ENCODE data around the gene RHOV. TPM values are rescaled to one million over a fixed set of nuclear protein-coding genes. Genes with fewer than 3 reads are reported as not detected.
A peak's percentile ranks its signal among the peaks of the same experiment; 100 is the strongest.

The RHOV gene
- total and polyA plus RNA-seq, 2 of the 4 experiments (the other 2 are of a cell fraction), result 0.10 TPM; not detected in 1

DNA sequence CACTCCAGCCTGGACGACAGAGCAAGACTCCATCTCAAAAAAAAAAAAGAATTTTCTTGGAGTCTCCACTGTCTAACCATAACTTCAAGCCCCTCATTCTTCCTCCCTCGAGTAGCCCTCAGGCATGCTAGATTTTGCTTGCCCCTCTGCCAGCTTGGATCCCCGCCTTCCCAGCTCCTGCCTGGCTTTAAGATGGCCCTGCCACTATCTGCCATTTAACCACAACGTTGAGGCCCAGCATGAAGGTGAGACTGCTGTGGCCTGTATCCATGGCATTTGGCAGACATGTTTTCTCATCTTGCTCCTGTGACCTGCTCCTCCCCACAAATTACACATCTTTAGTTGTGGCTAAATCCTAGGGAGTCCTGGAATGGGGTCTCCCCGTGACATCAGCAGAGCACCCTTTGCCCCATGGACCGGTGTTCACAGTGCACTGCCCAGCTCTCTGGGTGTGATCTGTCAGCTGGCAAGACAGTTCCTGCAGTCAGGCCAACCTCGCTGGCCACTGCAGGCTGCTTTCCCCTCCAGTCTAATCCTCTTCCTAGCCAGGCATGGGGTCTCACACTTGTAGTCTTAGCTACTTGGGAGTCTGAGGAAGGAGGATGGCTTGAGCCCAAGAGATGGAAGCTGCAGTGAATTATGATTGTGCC is 30.6 kb upstream of the RHOV start (continued):
- no peak for TF ChIP-seq SMC3 (IDR thresholded peaks at IDR 0.05; ENCODE audit: low read depth, low read length)

DNA sequence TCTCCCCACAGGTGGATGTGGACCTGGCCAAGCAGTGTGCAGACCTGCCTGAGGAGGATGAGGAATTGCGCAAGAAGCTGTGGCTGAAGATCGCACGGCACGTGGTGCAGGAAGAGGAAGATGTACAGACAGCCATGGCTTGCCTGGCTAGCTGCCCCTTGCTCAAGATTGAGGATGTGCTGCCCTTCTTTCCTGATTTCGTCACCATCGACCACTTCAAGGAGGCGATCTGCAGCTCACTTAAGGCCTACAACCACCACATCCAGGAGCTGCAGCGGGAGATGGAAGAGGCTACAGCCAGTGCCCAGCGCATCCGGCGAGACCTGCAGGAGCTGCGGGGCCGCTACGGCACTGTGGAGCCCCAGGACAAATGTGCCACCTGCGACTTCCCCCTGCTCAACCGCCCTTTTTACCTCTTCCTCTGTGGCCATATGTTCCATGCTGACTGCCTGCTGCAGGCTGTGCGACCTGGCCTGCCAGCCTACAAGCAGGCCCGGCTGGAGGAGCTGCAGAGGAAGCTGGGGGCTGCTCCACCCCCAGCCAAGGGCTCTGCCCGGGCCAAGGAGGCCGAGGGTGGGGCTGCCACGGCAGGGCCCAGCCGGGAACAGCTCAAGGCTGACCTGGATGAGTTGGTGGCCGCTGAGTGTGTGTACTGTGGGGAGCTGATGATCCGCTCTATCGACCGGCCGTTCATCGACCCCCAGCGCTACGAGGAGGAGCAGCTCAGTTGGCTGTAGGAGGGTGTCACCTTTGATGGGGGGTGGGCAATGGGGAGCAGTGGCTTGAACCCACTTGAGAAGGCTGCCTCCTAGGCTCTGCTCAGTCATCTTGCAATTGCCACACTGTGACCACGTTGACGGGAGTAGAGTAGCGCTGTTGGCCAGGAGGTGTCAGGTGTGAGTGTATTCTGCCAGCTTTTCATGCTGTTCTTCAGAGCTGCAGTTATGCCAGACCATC is 28.8 kb upstream of the RHOV start:
- Histone ChIP-seq H3K9ac (ENCODE audit: low read depth, low read length) (no peak overlapping the region), H3K18ac (ENCODE audit: low read depth, low read length) (no peak overlapping the region), H3K9me3 (ENCODE audit: control insufficient read depth, insufficient read depth, low read length) (no peaks in the 10 kb centered on the region), H3K79me1 (ENCODE audit: low read depth in 1 of 2, low read length in 2 of 2) (peaks cover 5 to 51% of the 10 kb centered on the region in 2 experiments; a peak in 3 of 4 replicates), H2BK15ac (ENCODE audit: low read depth, low read length) (no peak overlapping the region), H4K20me1 (ENCODE audit: insufficient read depth, low read length) (peaks cover 35% of the 10 kb centered on the region), H4K8ac (ENCODE audit: low read depth in 2 of 2, low read length in 2 of 2) (no peak overlapping the region), H3K27ac (ENCODE audit: insufficient read depth, low read length) (no peak overlapping the region), H2BK5ac (ENCODE audit: low read depth, low read length, poor library complexity, severe bottlenecking) (no peak overlapping the region), H2BK20ac (ENCODE audit: low read depth, low read length) (no peak overlapping the region), H3K14ac (replicated peaks; ENCODE audit: low read depth, low read length) (no peak overlapping the region), H3K4me3 (ENCODE audit: insufficient read depth, low read depth, low read length) (no peak overlapping the region), H3K36me3 (ENCODE audit: control insufficient read depth, insufficient read depth, low read length) (peaks cover 52% of the 10 kb centered on the region), H3K4me2 (ENCODE audit: low read depth, low read length) (no peak overlapping the region), H4K5ac (ENCODE audit: low read depth, low read length) (no peak overlapping the region), H3K23ac (ENCODE audit: low read depth, low read length) (no peak overlapping the region), H3K27me3 (ENCODE audit: control insufficient read depth, insufficient read depth, low read length) (no peaks in the 10 kb centered on the region), H2AK9ac (replicated peaks; ENCODE audit: low read depth, low read length, poor library complexity) (peak overlapping the region; percentile 34), H2AFZ (replicated peaks; ENCODE audit: low read length, poor library complexity) (peak overlapping the region; percentile 16), H4K91ac (ENCODE audit: insufficient read depth, low read depth, low read length) (no peak overlapping the region), H3K56ac (ENCODE audit: extremely low read depth, insufficient read depth, low read length) (no peak overlapping the region), H3K4ac (ENCODE audit: low read depth, low read length) (no peak overlapping the region), H2BK120ac (ENCODE audit: low read depth, low read length) (no peak overlapping the region), H3K4me1 (ENCODE audit: control insufficient read depth, insufficient read depth, low read length) (peaks cover 16% of the 10 kb centered on the region), H3K9me1 (ENCODE audit: insufficient read depth, low read length) (peaks cover 6% of the 10 kb centered on the region; the same call in 1 of the 2 replicates), H2AK5ac (ENCODE audit: low read depth, low read length) (no peak overlapping the region)
- TF ChIP-seq CEBPB (IDR thresholded peaks at IDR 0.05; ENCODE audit: low read depth, low read length) (peak; percentile 94), MAFK (IDR thresholded peaks at IDR 0.05; ENCODE audit: low read depth, low read length) (no peak)
- DNase-seq, result no peak
- CTCF ChIA-PET, result interaction anchor here (0.6 to 3.0 kb wide), 7 partner anchors 8 to 281 kb away, joined by 3 to 20 read pairs (median 5); partner anchors contain the start of gene VPS18
- ATAC-seq (ENCODE audit: low read depth), result no peak
- TSS peak; percentile 34 for BruUV-seq (replicated peaks)
- intact Hi-C loops (cut with micrococcal nuclease) (loop anchor here (10.0 kb wide), 1 partner anchor 212 kb away; the partner anchor contains the start of gene INO80), dilution Hi-C loops (cut with HindIII; ENCODE audit: low sequenced_read_pairs, unreplicated experiment) (no loop called here), in situ Hi-C loops (cut with MboI; ENCODE audit: low sequenced_read_pairs) (loop anchor here (5.0 to 10.0 kb wide), 2 partner anchors 122 to 284 kb away; no protein-coding TSS in a partner anchor)
- WGBS, 2 experiments (ENCODE audit: extremely low coverage in 2 of 2, insufficient read length in 1 of 2), result 89% methylated on average over 15 of the region's 33 CpGs; no CpG with 5 or more reads in 1 of the 2 experiments
- POLR2A ChIA-PET (ENCODE audit: unreplicated experiment), result no interaction called here

All from IMR-90 (cell line).